ENCODE results near the gene TTL. TPM values are rescaled to one million over a fixed set of nuclear protein-coding genes. Genes with fewer than 3 reads are reported as not detected.
"Not testable (repeated sequence)": the region's sequence is repeated elsewhere in the genome, so short reads cannot be mapped to it uniquely, and the experiment has no call there.

The TTL gene
- polyA plus RNA-seq (ENCODE audit: insufficient read length): 46.5 TPM

- peak; percentile 87 for DNase-seq
Measured at GRCh38 chr2:112481528-112482233, at the start of gene TTL. Gene TTL, plus strand, starts transcription at chr2:112482156. Its CDS starts 189 bp downstream, at chr2:112482345.

GRCh38 chr2:112432390-112432734 is 49.6 kb upstream of the TTL start:
- not testable (repeated sequence) for DNase-seq

GRCh38 chr2:112432735-112433479 is 49.0 kb upstream of the TTL start:
- DNase-seq: peak; percentile 27

DNA sequence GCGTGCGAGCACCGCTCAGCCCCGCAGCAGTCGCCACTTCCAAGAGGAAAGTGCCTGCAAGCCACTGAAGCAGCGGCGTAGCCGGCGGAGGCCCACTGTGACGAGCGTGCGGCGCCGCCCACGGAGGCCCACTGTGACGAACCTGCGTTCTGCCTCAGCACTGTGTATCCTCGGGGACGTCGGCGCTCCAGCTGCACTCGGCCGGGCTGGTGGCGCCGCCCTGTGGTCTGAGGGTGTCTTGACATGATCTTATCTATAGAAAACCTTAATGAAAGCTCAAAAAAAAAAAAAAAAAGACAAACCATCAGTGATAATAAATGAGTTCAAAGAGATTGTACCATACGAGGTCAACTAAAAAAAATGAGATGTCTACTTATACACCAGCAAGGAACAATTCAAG is 48.5 kb upstream of the TTL start, which contains the start of gene RGPD8:
RGPD8 (minus strand) TSS at position 166 of the 400 bp plus-strand sequence. CDS start 192 bp downstream, outside the sequence.
- peak; percentile 88 for DNase-seq

DNA sequence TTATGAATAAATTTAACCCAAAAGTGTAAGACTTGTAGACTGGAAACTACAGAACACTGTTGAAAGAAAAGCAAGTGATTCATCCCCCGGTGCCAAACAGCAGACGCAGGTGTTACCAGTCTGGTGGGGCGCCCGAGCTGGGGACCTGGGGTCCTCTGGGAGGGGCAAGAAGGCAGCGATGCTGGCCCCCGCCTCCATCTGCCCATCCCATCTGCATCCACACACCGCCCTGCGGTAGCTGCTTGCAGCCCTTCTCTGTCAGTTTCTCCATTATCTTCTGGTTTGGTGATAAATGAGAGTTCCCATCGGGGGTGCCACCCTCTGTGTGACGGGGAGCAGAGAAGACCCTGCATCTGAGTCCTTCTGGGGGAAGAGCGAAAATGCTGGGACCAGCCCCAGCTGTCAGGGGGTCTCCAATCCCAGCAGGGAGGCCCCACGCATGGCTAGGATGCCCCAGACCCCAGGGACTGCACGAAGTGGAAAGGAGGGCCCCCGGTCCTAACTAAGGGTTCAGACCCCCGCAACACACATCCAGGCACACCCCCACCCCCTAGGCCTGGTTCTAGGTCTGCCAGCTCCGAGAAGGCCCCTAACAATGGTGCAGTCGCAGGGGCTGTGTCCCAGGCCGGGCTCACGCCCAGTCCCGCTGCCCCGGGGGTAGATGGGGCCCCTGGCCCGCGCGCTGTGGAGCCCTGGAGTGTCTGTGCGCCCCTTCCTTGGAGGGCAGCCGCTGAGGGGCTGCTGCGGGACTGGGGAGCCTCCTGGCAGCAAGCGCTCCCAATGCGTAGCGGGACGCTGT is 47.8 kb upstream of the TTL start:
- DNase-seq: no peak

DNA sequence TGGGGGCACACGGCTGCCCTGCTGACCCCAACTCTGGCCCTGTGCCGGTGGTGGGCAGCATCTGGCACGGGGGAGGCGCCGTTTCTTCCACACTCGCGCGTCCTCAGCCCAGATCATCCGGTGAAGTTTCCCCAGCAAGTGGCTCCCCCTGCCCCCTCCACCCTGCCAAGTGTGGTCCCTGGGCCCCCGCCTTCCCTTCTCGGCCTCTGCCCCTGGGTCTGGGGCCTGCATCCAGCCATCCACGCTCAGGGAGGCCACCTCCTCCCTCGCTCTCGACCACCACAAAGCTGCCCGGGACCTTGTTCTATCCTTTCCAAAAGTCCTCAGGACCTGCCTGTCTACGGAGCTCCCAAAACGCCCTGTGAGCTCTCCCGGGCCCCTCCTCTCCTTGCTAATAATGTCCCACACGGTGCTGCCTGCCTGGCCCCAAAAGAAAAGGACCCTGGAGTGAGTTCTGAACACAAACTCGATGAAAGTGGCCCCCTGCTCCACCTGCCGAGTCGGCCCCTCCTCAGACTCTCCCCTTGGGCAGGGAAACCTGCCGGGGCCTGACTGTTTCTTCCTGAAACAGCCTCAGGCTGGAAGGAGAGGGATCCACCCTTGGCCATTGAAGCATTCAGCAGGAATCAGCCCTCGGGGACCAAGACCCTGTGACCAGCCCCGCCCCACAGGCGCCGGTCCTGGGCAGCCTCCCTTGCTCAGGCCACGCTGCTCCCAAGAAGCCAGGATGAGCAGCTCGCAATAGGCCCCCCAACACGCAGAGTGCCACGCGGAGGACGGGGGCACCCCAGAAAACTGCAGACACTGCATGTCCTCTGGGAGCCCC is 46.9 kb upstream of the TTL start:
- not testable (repeated sequence) for DNase-seq

DNA sequence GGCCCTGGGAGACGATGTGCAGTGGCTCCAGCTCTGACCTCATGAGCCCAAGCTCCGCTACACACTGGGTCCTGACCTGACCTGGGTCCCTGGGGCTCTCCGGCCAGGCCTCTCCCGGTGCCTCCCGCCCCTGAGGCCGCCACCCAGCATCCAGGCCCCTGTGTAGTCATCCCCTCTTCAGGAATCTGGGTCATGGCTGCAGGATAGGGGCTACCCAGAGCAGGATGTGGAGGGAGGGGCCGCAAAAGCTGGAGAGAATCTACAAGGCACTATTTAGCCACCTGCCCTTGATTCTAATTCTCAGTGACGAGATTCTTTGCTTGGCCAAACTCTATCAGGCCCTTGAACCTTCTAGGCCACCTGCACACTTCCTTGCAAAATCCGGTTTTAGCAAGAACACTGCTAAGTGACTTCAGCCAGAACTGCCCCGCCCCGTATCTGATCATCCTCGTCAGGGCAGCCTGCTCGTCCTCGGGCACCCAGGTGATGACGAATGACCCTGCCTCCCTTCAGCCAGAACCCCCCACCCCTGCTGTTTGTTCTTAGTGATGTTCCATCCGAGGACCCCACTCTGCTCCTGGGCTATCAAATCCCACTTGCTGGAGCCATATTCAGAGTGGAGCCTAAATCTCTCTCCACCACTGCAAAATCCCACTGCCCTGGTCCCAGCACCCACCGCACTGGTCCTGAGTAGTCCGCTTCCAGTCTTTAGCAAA is 46.1 kb upstream of the TTL start:
- DNase-seq: not testable (repeated sequence)

- not testable (repeated sequence) for DNase-seq
Measured at GRCh38 chr2:112436993-112437392, 45.0 kb upstream of the TTL start.

- DNase-seq: not testable (repeated sequence)
Measured at GRCh38 chr2:112437405-112437831, 44.5 kb upstream of the TTL start.

GRCh38 chr2:112438603-112439261 is 43.2 kb upstream of the TTL start:
- DNase-seq: not testable (repeated sequence)

DNA sequence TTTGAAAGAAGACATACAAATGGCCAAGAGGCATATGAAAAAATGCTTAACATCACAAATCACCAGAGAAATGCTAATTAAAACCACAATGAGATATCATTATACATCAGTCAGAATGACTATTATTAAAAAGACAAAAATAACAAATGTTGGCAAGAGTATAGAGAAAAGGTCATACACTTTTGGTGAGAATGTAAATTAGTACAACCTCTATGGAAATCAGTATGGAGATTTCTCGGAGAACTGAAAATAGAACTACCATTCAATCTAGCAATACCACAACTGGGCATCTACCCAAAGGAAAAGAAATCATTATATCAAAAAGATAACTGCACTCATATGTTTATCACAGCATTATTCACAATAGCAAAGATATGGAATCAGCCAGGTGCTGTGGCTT is 37.7 kb upstream of the TTL start:
- DNase-seq: not testable (repeated sequence)

- DNase-seq: no peak
Measured at GRCh38 chr2:112449854-112450253, 32.1 kb upstream of the TTL start.

DNA sequence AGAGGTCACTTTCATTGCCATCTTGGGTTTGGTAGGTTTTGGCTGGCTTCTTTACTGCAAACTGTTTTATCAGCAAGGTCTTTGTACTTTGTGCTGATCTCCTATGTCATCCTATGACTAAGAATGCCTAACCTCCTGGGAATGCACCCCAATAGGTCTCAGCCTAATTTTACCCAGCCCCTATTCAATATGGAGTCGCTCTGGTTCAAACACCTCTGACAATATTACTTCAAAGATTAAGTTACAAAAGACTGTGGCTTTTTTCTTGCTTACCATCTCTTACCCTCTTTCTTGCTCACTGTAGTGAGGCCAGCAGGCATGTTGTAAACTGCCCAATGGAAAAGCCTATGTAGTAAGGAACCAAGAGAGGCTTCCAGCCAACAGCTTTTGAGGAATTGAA is 30.6 kb upstream of the TTL start:
- DNase-seq: no peak

GRCh38 chr2:112454586-112454985 is 27.4 kb upstream of the TTL start:
- DNase-seq: no peak

- DNase-seq: no peak
Measured at GRCh38 chr2:112459372-112459771, 22.6 kb upstream of the TTL start.

GRCh38 chr2:112462178-112462577 is 19.8 kb upstream of the TTL start:
- no peak for DNase-seq

DNA sequence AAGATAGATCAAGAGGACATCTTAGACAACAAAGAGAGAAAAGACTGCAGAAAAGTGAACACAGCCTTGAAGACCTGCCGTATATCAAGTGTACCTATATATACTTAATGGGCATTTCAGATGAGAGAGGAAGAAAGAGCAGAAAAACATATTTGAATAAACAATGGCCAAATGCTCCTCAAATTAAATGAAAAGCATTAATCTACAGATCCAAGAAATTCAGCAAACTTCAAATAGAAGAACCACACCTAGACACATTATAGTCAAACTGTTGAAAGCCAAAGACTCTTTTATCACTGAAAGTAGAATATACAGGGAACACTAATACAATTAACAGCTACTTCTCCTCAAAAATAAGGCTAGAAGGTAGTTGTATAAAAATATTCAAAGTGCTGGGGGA is 18.7 kb upstream of the TTL start:
- no peak for DNase-seq

GRCh38 chr2:112465382-112465781 is 16.6 kb upstream of the TTL start:
- DNase-seq: no peak

DNA sequence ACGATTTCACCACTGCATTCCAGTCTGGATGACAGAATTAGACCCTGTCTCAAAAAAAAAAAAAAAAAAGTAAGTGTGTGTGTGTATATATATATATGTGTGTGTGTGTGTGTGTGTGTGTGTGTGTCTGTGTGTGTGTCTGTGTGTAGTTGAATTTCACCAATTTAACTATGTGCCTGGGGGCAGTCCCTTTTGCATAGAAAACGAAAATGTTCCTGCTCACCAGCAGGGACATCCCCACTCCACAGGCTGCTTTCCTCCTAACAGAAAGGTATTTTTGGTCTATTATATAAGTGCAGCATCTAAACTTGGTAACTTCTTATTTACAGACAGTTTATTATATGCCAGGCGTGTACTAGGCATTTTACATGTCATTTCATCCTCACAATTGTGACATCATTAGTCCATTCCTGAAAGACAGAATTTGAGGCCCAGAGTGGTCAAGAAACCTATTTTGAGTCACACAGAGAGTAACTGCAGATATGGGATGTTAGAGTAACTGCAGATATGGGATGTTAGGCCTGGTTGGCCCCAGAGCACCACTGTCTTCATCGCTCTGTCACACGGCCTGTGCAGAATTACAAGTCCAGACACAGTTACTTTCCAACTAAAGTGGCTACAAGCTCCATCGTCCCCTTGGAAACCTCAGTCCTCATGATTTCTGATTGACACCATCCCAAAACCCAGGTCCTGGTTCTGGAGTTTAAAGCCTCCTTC is 9.3 kb upstream of the TTL start:
- DNase-seq: no peak

- DNase-seq: no peak
Measured at GRCh38 chr2:112474844-112475486, 7.0 kb upstream of the TTL start.
